Right cardiac atrium (tissue), 5 donors: Measurements from ENCODE around the gene DENND1A. TPM values are rescaled to one million over a fixed set of nuclear protein-coding genes. Genes with fewer than 3 reads are reported as not detected.
"Not testable (repeated sequence)": the region's sequence is repeated elsewhere in the genome, so short reads cannot be mapped to it uniquely, and the experiment has no call there.

Experiments
- ATAC-seq, 2 donors: fragments of 200-7000 bp; cut with Tn5 transposase; one replicate each; pipeline versions ENCODE4 v1.8.0 to v1.9.1; 2020; ENCODE audit warnings: moderate library complexity in 2 of 2, mild to moderate bottlenecking in 1 of 2
- DNase-seq, 3 donors: peaks; one replicate each; pipeline ENCODE4 v3.0.0-alpha.2; 2020
- H3K27ac ChIP-seq: one replicate; pipeline ENCODE4 v1.5.1; 2013; ENCODE audit warnings: mild to moderate bottlenecking, low read length, control low read depth, moderate library complexity
- H3K27me3 ChIP-seq: one replicate; pipeline ENCODE4 v1.6.1; 2013; ENCODE audit not compliant: control insufficient read depth, insufficient read depth
- H3K4me1 ChIP-seq: one replicate; pipeline ENCODE4 v1.6.1; 2013; ENCODE audit warnings: low read length; ENCODE audit not compliant: control insufficient read depth, insufficient read depth
- H3K4me3 ChIP-seq: one replicate; pipeline ENCODE4 v1.5.1; 2013; ENCODE audit warnings: low read length, control low read depth
- H3K9me3 ChIP-seq: one replicate; pipeline ENCODE4 v1.6.1; 2013; ENCODE audit warnings: low read length; ENCODE audit not compliant: control insufficient read depth
- WGBS: extraction: QIAGEN DNeasy Blood & Tissue Kit; methylation state at CpG from one replicate; pipeline ENCODE4 v1.1.7; 2013; 5-methylcytosine and 5-hydroxymethylcytosine counted together
- intact Hi-C, 4 donors: fragments of 100-400 bp; cut with DNase I; formaldehyde crosslinking; loops; one replicate each; pipeline versions ENCODE4 v1.11.0 to v1.14.0; 2022 to 2023
- polyA plus RNA-seq: library from polyadenylated mRNA; stranded (reverse); fragments of 200-250 nt; gene quantifications from one replicate; pipeline ENCODE4 v1.2.3, GENCODE V29; 2013
- total RNA-seq, 4 donors: library from RNA; stranded (reverse); fragmentation: NEBNext Ultra II Directional; extraction: Animal tissue kit (Norgen Biotek cat#: 25700); gene quantifications; one replicate each; pipeline ENCODE4 v1.2.1, GENCODE V29; 2021
- donor health status: healthy with polysubstance abuse.
- donor health status: DM: no; HTN: yes; CAD: no.
- donor health status: DM: no; HTN: no; CAD: no.
- donor health status: DM: no; HTN: yes; CAD: no; lungs with severe emphysema.
- donor health status: DM: yes; HTN: yes; CAD: no.

The DENND1A gene
- total and polyA plus RNA-seq, 5 donors, result 11.4 to 19.3 (median 17.4) TPM

GRCh38 chr9:123643518-123643917, 286.4 kb downstream of the DENND1A start:
- Histone ChIP-seq H3K27me3 (no peaks in the 10 kb centered on the region), H3K4me1 (peaks cover 6% of the 10 kb centered on the region), H3K9me3 (no peaks in the 10 kb centered on the region), H3K27ac (no peak overlapping the region), H3K4me3 (no peak overlapping the region)
- intact Hi-C loops, result no loop called here
- DNase-seq (no peak), ATAC-seq (peak in 1 of 2 donors; percentile 38)
- WGBS, result 90% methylated on average over 9 of the region's 9 CpGs

- Histone ChIP-seq H3K27me3 (no peaks in the 10 kb centered on the region), H3K27ac (no peak overlapping the region), H3K9me3 (no peaks in the 10 kb centered on the region), H3K4me3 (no peak overlapping the region), H3K4me1 (peaks cover 6% of the 10 kb centered on the region)
- intact Hi-C loops, result no loop called here
- ATAC-seq (peak; percentile 81 to 90), DNase-seq (peak in 2 of 3 donors; percentile 33 to 74)
- 48% methylated on average over 12 of the region's 12 CpGs for WGBS
These were observed 287.3 kb downstream of the DENND1A start for GRCh38 chr9:123642291-123643278.

- no peaks in the 10 kb centered on the region for H3K27me3 ChIP-seq
- H3K4me1 ChIP-seq, result peaks cover 6% of the 10 kb centered on the region
- H3K27ac ChIP-seq, result no peak overlapping the region
- H3K9me3 ChIP-seq, result no peaks in the 10 kb centered on the region
- DNase-seq (no peak), ATAC-seq (no peak)
- intact Hi-C loops, result no loop called here
- H3K4me3 ChIP-seq, result no peak overlapping the region
- WGBS, result 89% methylated on average over 4 of the region's 4 CpGs
These were observed 289.1 kb downstream of the DENND1A start for GRCh38 chr9:123640792-123641222.

- H3K9me3 ChIP-seq, result no peaks in the 10 kb centered on the region
- DNase-seq (no peak), ATAC-seq (no peak)
- H3K4me3 ChIP-seq, result no peak overlapping the region
- intact Hi-C loops, result no loop called here
- no peaks in the 10 kb centered on the region for H3K27me3 ChIP-seq
- 84% methylated on average over 1 of the region's 1 CpG for WGBS
- H3K4me1 ChIP-seq, result peaks cover 6% of the 10 kb centered on the region
- H3K27ac ChIP-seq, result no peak overlapping the region
These were observed 290.2 kb downstream of the DENND1A start for GRCh38 chr9:123639743-123640142.

- Histone ChIP-seq H3K27me3 (no peaks in the 10 kb centered on the region), H3K9me3 (no peaks in the 10 kb centered on the region), H3K27ac (no peak overlapping the region), H3K4me1 (peaks cover 3% of the 10 kb centered on the region), H3K4me3 (peak overlapping the region; percentile 45)
- 59% methylated on average over 10 of the region's 10 CpGs for WGBS
- DNase-seq (no peak), ATAC-seq (peak in 1 of 2 donors; percentile 20)
- intact Hi-C loops, result no loop called here
These were observed 291.8 kb downstream of the DENND1A start for GRCh38 chr9:123637945-123638634.

GRCh38 chr9:123637606-123637944, 292.4 kb downstream of the DENND1A start:
- intact Hi-C loops, result no loop called here
- no peak for ATAC-seq
- Histone ChIP-seq H3K9me3 (no peaks in the 10 kb centered on the region), H3K27ac (no peak overlapping the region), H3K4me1 (no peaks in the 10 kb centered on the region), H3K27me3 (no peaks in the 10 kb centered on the region), H3K4me3 (peak overlapping the region; percentile 45)
- 37% methylated on average over 3 of the region's 3 CpGs for WGBS
- DNase-seq, result no peak

- ATAC-seq, H3K27ac ChIP-seq, H3K9me3 ChIP-seq, H3K4me1 ChIP-seq, H3K27me3 ChIP-seq, H3K4me3 ChIP-seq, intact Hi-C loops: not testable (repeated sequence)
- WGBS, result 97% methylated on average over 10 of the region's 10 CpGs
- DNase-seq, result peak in 1 of 3 donors; percentile 50
These were observed 293.1 kb downstream of the DENND1A start for GRCh38 chr9:123636805-123637204.

- WGBS, result 71% methylated on average over 3 of the region's 3 CpGs
- no peaks in the 10 kb centered on the region for H3K9me3 ChIP-seq
- no peak overlapping the region for H3K27ac ChIP-seq
- H3K4me3 ChIP-seq, result no peak overlapping the region
- ATAC-seq (no peak), DNase-seq (no peak)
- intact Hi-C loops, result no loop called here
- no peaks in the 10 kb centered on the region for H3K4me1 ChIP-seq
- H3K27me3 ChIP-seq, result no peaks in the 10 kb centered on the region
These were observed 298.1 kb downstream of the DENND1A start for GRCh38 chr9:123631862-123632261.

GRCh38 chr9:123630233-123630632, 299.7 kb downstream of the DENND1A start:
- DNase-seq (no peak), ATAC-seq (no peak)
- intact Hi-C loops, result no loop called here
- 99% methylated on average over 9 of the region's 9 CpGs for WGBS
- Histone ChIP-seq H3K27ac (no peak overlapping the region), H3K4me3 (no peak overlapping the region), H3K27me3 (no peaks in the 10 kb centered on the region), H3K4me1 (no peaks in the 10 kb centered on the region), H3K9me3 (no peaks in the 10 kb centered on the region)

- 88% methylated on average over 3 of the region's 3 CpGs for WGBS
These were observed 300.4 kb downstream of the DENND1A start for GRCh38 chr9:123629531-123629930.

GRCh38 chr9:123622711-123623241, 307.1 kb downstream of the DENND1A start:
- DNase-seq (no peak), ATAC-seq (no peak)
- H3K9me3 ChIP-seq, result no peaks in the 10 kb centered on the region
- H3K4me3 ChIP-seq, result no peak overlapping the region
- H3K27ac ChIP-seq, result no peak overlapping the region
- WGBS, result 81% methylated on average over 2 of the region's 2 CpGs
- no peaks in the 10 kb centered on the region for H3K27me3 ChIP-seq
- H3K4me1 ChIP-seq, result no peaks in the 10 kb centered on the region
- intact Hi-C loops, result no loop called here

More at GRCh38 chr9:123629531-123629930, 300.4 kb downstream of the DENND1A start:
- DNase-seq (no peak), ATAC-seq (no peak)
- intact Hi-C loops, result no loop called here
- Histone ChIP-seq H3K27ac (no peak overlapping the region), H3K4me3 (no peak overlapping the region), H3K27me3 (no peaks in the 10 kb centered on the region), H3K4me1 (no peaks in the 10 kb centered on the region), H3K9me3 (no peaks in the 10 kb centered on the region)
